Upper lobe of left lung (tissue), 4 donors: ENCODE measurements around the gene SMIM31.

Experiments
- CTCF ChIP-seq, 6 experiments: fragments of 450-650 bp in 4 of 6; fragments of 200-600 bp in 2 of 6; sonication (generic) in 2 of 6; IDR thresholded peaks; one replicate each; pipeline ENCODE4 v1.5.1; 2016 to 2019; ENCODE audit warnings: antibody characterized with exemption in 6 of 6
- POLR2A ChIP-seq, 4 donors: fragments of 450-650 bp; IDR thresholded peaks; one replicate each; pipeline ENCODE4 v1.5.1; 2016 to 2017; ENCODE audit warnings: antibody characterized with exemption in 4 of 4, mild to moderate bottlenecking in 2 of 4
- POLR2AphosphoS5 ChIP-seq, 2 donors: sonication (generic); formaldehyde crosslinking; IDR thresholded peaks; one replicate each; pipeline ENCODE4 v1.5.1; 2017; ENCODE audit warnings: antibody characterized with exemption in 2 of 2

DNA sequence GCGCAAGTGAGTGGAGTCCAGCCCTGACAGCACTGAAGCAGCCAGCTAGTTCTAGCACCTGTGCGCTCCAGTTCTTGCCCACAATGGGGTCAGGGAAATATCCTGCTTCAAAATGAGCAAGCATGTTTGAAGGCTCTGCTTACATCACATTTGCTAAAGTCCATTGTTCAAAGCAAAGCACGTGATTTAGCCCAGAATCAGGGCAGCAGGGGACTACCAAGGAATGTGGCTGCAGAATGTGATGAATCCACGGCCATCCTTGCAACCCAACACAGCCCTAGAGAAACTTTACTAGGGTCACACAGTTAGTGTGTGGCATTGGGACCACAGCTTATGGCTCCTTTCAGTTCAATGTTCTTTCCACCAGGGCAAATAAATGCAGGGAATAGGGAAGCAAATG is 47.3 kb upstream of the SMIM31 start:
- no peak for TF ChIP-seq CTCF (IDR thresholded peaks at IDR 0.05)
- no peak for TF ChIP-seq POLR2AphosphoS5 (IDR thresholded peaks at IDR 0.05)
- no peak for TF ChIP-seq POLR2A (IDR thresholded peaks at IDR 0.05)
